Endodermal cell (in vitro differentiated cells): ENCODE results near the gene RAVER1. TPM values are rescaled to one million over a fixed set of nuclear protein-coding genes. Genes with fewer than 3 reads are reported as not detected.

Experiments
- DNase-seq: peaks from one replicate; pipeline ENCODE4 v3.0.0-alpha.2; 2017
- H3K27ac ChIP-seq: 2 replicates; pipeline ENCODE4 v1.5.1; 2013; ENCODE audit warnings: mild to moderate bottlenecking, low read depth, low read length, moderate library complexity
- H3K27me3 ChIP-seq: 2 replicates; pipeline ENCODE4 v1.6.1; 2013; ENCODE audit warnings: mild to moderate bottlenecking, low read length, moderate library complexity; ENCODE audit not compliant: insufficient read depth, control insufficient read depth, poor library complexity, severe bottlenecking
- H3K36me3 ChIP-seq: 2 replicates; pipeline ENCODE4 v1.7.0; 2013; ENCODE audit warnings: mild to moderate bottlenecking, low read length, moderate library complexity; ENCODE audit not compliant: control insufficient read depth, insufficient read depth
- H3K4me1 ChIP-seq: one replicate; pipeline ENCODE4 v1.7.0; 2013; ENCODE audit warnings: low read length; ENCODE audit not compliant: control insufficient read depth, insufficient read depth
- H3K4me3 ChIP-seq: 2 replicates; pipeline ENCODE4 v1.5.1; 2013; ENCODE audit warnings: mild to moderate bottlenecking, low read length, moderate library complexity
- H3K9ac ChIP-seq: 2 replicates; pipeline ENCODE4 v1.6.1; 2013; ENCODE audit warnings: mild to moderate bottlenecking, low read length, moderate library complexity; ENCODE audit not compliant: poor library complexity, severe bottlenecking; ENCODE audit errors: extremely low read depth
- H3K9me3 ChIP-seq: 2 replicates; pipeline ENCODE4 v1.6.1; 2013; ENCODE audit warnings: mild to moderate bottlenecking, low read length, moderate library complexity; ENCODE audit not compliant: control insufficient read depth
- H3K27ac Mint-ChIP-seq: 2 replicates; pipeline ENCODE4 v1.8.0; 2020; ENCODE audit warnings: mixed read lengths
- H3K27me3 Mint-ChIP-seq: 2 replicates; pipeline ENCODE4 v1.8.0; 2021; ENCODE audit warnings: mild to moderate bottlenecking, mixed read lengths; ENCODE audit not compliant: insufficient read depth
- H3K36me3 Mint-ChIP-seq: 2 replicates; pipeline ENCODE4 v1.8.0; 2020; ENCODE audit warnings: low read depth, mixed read lengths
- H3K4me1 Mint-ChIP-seq: 2 replicates; pipeline ENCODE4 v1.8.0; 2020; ENCODE audit warnings: mixed read lengths
- H3K4me3 Mint-ChIP-seq: 2 replicates; pipeline ENCODE4 v1.8.0; 2020; ENCODE audit warnings: mild to moderate bottlenecking, moderate library complexity, mixed read lengths
- H3K9me3 Mint-ChIP-seq: 2 replicates; pipeline ENCODE4 v1.8.0; 2020; ENCODE audit warnings: mild to moderate bottlenecking, mixed read lengths
- WGBS, 2 experiments: methylation state at CpG; one replicate each; pipeline versions ENCODE4 v1.1.5 to v1.1.7; 2013; ENCODE audit warnings: missing lambda C conversion rate in 2 of 2, mixed read lengths in 1 of 2; ENCODE audit not compliant: insufficient coverage in 1 of 2, insufficient read length in 1 of 2; 5-methylcytosine and 5-hydroxymethylcytosine counted together
- total RNA-seq, 2 donors: library from RNA; stranded (reverse); fragmentation: NEBNext Ultra II Directional in 1 of 2; extraction: Animal tissue kit (Norgen Biotek cat#: 25700) in 1 of 2; gene quantifications; 2 replicates in 1 of 2; 3 replicates in 1 of 2; pipeline ENCODE4 v1.2.1, GENCODE V29; 2021
- TF ChIP-seq, protein P1 (sequence below): fragments of 200-600 bp; sonication (generic); conservative IDR thresholded peaks from 2 replicates; pipeline ENCODE4 v1.5.0; 2021; ENCODE audit warnings: antibody characterized with exemption, mild to moderate bottlenecking

RAVER1 gene
- total RNA-seq, 2 donors from 2014 or later, result 53.1 to 64.7 TPM

DNA sequence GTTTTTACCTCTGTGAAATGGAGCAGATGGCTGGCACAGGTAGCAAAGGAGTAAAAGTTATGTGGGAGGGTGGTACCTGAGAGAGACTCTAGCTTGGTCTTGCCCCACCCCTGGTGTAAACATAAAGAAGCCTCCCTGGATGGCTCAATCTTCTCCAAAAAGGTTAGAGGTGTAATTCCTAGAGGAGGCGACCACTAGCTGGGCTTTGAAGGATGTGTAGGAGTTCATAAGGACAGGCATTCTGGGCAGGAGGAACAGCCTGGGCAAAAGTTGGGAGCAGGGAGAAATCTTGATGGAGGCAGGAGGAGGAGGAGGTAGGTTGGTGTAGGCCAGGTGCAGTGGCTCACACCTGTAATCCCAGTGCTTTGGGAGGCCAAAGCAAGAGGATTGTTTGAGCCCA, 54.4 kb downstream of the RAVER1 start:
- Histone ChIP-seq H3K27me3 (no peaks in the 10 kb centered on the region), H3K36me3 (no peaks in the 10 kb centered on the region), H3K9me3 (no peaks in the 10 kb centered on the region), H3K9ac (no peak overlapping the region), H3K4me3 (no peak overlapping the region), H3K27ac (no peak overlapping the region), H3K4me1 (no peaks in the 10 kb centered on the region)
- Mint-ChIP-seq H3K36me3 (no peaks in the 10 kb centered on the region), H3K27me3 (peaks cover 12% of the 10 kb centered on the region), H3K4me3 (no peak overlapping the region), H3K4me1 (no peaks in the 10 kb centered on the region), H3K27ac (no peak overlapping the region), H3K9me3 (no peaks in the 10 kb centered on the region)
- 98% methylated on average over 1 of the region's 1 CpG; no CpG with 5 or more reads in 1 of the 2 experiments for WGBS, 2 experiments
- TF ChIP-seq, protein P1, sequence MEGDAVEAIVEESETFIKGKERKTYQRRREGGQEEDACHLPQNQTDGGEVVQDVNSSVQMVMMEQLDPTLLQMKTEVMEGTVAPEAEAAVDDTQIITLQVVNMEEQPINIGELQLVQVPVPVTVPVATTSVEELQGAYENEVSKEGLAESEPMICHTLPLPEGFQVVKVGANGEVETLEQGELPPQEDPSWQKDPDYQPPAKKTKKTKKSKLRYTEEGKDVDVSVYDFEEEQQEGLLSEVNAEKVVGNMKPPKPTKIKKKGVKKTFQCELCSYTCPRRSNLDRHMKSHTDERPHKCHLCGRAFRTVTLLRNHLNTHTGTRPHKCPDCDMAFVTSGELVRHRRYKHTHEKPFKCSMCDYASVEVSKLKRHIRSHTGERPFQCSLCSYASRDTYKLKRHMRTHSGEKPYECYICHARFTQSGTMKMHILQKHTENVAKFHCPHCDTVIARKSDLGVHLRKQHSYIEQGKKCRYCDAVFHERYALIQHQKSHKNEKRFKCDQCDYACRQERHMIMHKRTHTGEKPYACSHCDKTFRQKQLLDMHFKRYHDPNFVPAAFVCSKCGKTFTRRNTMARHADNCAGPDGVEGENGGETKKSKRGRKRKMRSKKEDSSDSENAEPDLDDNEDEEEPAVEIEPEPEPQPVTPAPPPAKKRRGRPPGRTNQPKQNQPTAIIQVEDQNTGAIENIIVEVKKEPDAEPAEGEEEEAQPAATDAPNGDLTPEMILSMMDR, result no peak
- no peak for DNase-seq

DNA sequence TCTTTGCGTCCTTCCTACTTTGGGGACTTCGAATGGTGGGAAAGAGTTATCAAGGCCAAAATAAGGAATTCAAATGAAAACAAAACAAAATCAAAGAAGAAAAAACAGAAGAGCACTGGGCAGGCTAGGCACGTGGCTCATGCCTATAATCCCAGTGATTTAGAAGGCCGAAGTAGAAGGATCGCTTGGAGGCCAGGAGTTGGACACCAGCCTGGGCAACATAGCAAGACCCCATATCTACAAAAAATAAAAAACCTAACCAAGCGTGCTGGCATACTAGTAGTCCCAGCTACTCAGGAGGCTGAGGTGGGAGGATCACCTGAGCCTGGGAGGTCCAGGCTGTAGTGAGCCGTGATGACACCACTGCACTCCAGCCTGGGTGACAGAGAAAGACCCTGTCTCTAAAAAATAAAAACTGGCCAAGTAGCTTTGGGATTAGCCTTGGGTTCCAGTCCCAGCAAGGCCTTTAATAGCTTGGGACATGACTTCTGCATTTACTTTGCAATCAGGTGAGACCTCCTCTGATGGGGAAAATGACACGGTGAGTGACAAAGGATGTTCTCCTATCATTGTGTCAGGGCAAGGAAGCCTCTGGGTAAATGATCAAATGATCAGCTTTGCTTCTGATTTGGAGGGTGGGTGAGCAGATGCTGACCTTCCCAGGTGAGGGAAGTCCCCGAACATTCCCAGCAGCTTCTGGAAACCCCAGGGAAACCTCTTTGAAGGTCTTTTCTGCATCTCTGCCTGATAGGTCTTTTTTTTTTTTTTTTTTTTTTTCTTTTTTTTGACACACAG, 55.3 kb downstream of the RAVER1 start:
- H3K4me1 Mint-ChIP-seq, result no peaks in the 10 kb centered on the region
- H3K27me3 ChIP-seq, result peaks cover under 1% of the 10 kb centered on the region
- no peaks in the 10 kb centered on the region for H3K9me3 Mint-ChIP-seq
- no peak overlapping the region for H3K27ac ChIP-seq
- H3K36me3 ChIP-seq, result no peaks in the 10 kb centered on the region
- 87 to 92% methylated on average over 8 to 9 of the region's 9 CpGs for WGBS, 2 experiments
- H3K4me3 Mint-ChIP-seq, result no peak overlapping the region
- peaks cover 18% of the 10 kb centered on the region for H3K27me3 Mint-ChIP-seq
- H3K4me1 ChIP-seq, result no peaks in the 10 kb centered on the region
- no peak for DNase-seq
- H3K36me3 Mint-ChIP-seq, result no peaks in the 10 kb centered on the region
- H3K9me3 ChIP-seq, result no peaks in the 10 kb centered on the region
- H3K27ac Mint-ChIP-seq, result no peak overlapping the region
- H3K9ac ChIP-seq, result no peak overlapping the region
- TF ChIP-seq, protein P1, result no peak
- no peak overlapping the region for H3K4me3 ChIP-seq

DNA sequence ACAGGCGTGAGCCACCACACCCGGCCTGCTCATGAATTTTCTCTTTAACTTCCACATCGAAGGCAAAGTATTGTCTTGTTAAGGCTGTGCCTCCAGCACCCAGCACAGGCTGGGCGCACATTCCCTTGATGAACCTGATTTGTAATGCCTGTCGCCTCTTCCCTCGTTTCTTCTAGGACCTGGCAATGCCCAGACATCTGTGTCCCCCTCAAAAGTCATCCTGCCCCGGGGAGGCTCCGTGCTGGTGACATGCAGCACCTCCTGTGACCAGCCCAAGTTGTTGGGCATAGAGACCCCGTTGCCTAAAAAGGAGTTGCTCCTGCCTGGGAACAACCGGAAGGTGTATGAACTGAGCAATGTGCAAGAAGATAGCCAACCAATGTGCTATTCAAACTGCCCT, 58.7 kb downstream of the RAVER1 start:
- H3K4me1 ChIP-seq, result no peaks in the 10 kb centered on the region
- no peak overlapping the region for H3K27ac ChIP-seq
- Mint-ChIP-seq H3K4me1 (no peaks in the 10 kb centered on the region), H3K36me3 (no peaks in the 10 kb centered on the region), H3K4me3 (no peak overlapping the region), H3K27me3 (peaks cover 49% of the 10 kb centered on the region), H3K27ac (no peak overlapping the region), H3K9me3 (no peaks in the 10 kb centered on the region)
- no peak overlapping the region for H3K9ac ChIP-seq
- peaks cover 35% of the 10 kb centered on the region for H3K27me3 ChIP-seq
- H3K4me3 ChIP-seq, result no peak overlapping the region
- H3K36me3 ChIP-seq, result no peaks in the 10 kb centered on the region
- no peaks in the 10 kb centered on the region for H3K9me3 ChIP-seq
- 91 to 95% methylated on average over 8 to 10 of the region's 10 CpGs for WGBS, 2 experiments
- DNase-seq, result no peak
- TF ChIP-seq, protein P1, result no peak
